Measurements from ENCODE around the gene GNPTG.

Gene GNPTG

DNA sequence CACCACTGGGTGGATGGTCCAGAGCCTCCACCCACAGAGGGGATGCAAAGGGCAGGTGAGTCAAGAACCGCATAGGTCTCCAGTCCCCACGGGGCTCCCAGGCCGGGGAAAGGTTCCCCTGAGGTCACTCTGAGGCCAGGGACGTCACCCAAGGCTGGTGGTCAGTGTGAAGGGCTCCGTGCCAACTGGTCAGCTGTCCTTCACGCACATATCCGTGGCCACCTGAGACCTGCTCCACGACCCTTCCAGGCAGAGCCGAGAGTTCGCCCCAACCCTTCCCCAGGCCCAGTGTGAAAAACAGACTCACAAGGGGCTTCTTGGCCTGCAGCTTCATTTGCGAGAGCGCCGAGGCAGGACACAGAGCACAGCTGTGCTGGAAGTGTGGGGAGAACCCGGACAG lies 2.8 kb upstream of the GNPTG start:
- no peak for FAIRE-seq

- no peak for FAIRE-seq
Observed at GRCh38 chr16:1349351-1349750, 2.4 kb upstream of the GNPTG start.

- no peak for FAIRE-seq
Observed at GRCh38 chr16:1349951-1350350, 1.8 kb upstream of the GNPTG start.

GRCh38 chr16:1350691-1351090 lies 1.0 kb upstream of the GNPTG start:
- no peak for FAIRE-seq

- FAIRE-seq, result no peak
Observed at GRCh38 chr16:1351215-1351581, 533 bp upstream of the GNPTG start.

- no peak for FAIRE-seq
Observed at GRCh38 chr16:1354815-1355540, 3.2 kb downstream of the GNPTG start.

DNA sequence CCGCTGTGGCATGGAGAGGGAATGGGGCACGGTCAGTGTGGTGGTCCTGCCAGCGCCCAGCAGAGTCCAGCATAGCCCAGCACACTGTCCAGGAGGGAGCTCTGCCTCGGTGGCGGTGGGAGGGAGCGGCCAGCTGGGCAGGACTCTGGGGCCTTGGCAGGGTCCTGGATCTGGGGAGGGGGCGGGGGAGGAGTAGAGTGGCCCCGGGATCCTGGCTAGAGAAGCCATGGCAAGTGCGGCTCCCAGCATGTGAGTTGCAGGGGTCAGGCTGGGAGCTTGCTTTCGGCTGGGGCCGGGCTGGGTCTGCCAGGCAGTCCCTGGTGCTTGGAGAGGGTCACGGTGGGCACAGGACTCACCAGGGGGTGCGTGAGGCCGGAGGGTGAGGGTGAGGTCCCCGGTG lies 3.9 kb downstream of the GNPTG start:
- no peak for FAIRE-seq

- no peak for FAIRE-seq
Observed at GRCh38 chr16:1356061-1356900, 4.5 kb downstream of the GNPTG start.

DNA sequence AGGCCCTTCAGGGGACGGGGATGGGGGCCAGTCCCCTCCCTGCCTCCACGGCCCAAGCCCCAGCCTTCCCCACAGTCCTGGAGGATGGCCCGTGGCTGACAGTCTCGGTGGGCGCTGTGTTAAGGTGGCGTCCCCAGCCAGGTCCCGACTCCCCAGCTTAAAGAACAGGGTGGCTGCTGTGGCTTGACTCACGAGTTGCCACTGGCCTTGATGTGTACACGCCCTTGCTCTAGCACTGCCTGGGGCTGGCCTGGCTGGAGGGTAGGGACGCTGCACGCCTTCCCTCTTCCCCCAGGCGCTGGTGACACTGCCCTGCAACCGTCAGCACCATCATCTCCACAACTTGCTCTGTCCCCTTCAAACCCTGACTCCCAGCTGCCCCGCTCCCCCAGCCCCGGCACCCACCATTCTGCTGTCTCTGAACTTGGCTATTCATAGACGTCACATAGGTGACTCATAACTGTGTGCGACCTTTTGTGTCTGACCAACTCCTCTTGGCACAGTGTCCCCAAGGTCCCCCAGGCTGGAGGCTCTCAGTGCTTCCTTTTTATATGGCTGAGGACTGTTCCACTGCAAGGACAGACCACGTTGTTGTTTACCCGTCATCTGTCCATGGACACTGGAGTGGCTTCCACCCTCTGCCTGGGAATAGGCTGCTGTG lies 6.3 kb downstream of the GNPTG start:
- no peak for FAIRE-seq

GRCh38 chr16:1361685-1362360 lies 10.1 kb downstream of the GNPTG start:
- no peak for FAIRE-seq

DNA sequence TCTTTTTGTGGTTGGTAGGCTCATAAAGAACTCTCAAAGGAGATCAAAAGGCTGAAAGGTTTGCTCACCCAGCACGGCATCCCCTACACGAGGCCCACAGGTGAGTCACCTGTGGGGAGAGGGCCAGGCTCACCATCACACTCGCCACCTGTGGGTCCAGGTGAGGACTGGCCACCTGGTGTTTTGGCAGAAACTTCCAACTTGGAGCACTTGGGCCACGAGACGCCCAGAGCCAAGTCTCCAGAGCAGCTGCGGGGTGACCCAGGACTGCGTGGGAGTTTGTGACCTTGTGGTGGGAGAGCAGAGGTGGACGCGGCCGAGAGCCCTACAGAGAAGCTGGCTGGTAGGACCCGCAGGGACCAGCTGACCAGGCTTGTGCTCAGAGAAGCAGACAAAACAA lies 11.1 kb downstream of the GNPTG start:
- no peak for FAIRE-seq

GRCh38 chr16:1363501-1364041 lies 11.8 kb downstream of the GNPTG start:
- FAIRE-seq, result no peak

- no peak for FAIRE-seq
Observed at GRCh38 chr16:1364510-1364909, 12.8 kb downstream of the GNPTG start.

DNA sequence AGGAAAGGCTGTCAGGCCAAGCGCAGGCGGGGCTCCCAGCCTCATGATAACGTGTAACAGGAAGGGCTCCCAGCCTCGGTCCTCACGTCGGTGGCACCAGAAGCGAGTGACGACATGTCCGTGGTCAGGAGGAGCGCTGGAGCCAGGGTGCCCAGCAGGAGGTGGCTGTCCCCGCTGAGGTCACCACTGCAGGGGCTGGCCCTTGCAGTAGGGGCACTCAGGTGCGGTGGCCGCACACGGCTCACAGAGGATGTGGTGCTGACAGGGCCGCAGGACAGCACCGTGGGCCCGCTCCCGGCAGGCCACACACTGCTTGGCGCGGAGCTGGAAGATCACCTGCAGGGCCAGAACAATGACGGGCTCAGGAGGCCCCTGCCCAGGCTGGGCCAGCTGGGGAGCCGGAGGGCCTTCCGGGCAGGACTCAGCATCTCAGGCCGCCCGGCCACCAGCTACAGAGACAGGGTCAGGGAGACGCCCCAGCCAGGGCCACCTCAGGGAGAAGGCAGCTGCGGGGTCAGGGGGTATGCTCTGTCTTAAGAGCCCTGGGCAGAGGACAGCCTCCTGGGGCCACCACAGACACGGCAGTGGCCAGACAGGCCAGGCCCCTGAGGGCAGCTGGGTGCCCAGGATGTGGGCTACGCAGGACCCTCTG lies 14.5 kb downstream of the GNPTG start:
- no peak for FAIRE-seq

DNA sequence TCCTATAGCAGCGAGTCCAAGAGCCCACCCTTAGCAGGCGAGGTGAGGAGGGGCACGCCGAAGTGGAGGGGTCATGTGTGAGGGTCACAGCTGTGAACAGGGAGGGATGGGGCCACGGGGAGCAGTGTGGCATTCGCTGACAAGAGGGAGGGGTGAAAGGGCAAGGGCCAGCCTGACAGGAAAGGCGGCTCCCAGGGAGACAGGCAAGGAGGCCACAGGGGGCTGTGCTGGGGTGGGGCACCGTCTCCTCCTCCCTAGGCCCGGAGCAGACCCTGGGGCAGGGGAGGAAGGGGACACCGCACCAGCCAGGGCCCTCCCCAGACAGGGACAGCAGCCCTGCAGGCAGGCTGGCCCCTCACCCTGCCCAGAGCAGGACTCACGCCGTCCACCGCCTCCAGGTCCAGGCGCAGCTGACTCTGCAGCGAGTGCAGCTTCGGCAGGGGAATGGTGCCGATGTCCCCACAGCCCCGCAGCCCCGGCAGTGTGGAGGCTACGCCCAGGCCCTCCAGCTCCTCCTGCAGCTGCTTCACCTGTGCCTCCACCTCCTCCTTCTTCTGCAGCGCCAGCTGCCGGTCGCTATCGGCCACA lies 15.1 kb downstream of the GNPTG start:
- no peak for FAIRE-seq

- FAIRE-seq, result no peak
Observed at GRCh38 chr16:1367486-1368174, 15.9 kb downstream of the GNPTG start.

DNA sequence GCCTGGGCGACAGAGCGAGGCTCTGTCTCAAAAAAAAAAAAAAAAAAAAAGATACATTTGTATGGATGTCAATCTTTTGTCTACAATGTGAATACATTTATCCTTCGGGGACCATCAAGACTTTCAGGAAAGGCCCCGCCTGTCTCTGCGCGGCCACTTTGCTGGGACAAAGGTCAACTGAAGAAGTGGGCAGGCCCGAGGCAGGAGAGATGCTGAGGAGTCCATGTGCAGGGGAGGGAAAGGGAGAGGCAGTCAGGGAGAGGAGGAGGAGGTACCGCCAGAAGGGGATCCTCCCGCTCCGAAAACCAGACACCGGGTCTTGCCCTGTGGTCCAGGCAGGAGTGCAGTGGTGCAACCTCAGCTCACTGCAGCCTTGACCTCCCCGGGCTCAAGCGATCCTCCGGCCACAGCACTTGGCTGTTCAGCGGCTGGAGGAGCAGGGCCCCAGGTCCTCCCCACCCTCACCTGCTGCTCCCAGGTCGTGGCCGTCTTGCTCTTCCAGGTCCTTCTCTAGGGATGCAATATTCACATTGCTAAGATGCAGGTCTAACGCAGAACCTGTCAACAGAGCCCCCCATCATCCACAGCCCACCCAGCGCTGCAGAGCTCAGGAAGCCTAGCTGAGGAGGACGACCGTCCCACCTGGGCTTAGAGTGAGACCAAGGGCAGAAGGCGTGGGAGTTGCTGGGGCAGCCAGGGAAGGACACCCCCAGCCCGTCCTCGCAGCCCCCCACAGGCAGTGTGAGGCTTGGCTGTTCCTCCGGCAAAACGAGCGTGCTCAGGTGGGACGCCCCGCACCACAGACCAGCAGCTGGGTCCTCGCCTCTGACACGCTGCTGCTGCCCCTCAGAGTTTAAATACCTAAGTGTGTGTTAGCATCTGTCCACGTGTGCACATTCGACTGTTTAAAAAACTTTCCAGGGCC lies 19.6 kb downstream of the GNPTG start:
- no peak for FAIRE-seq

GRCh38 chr16:1372292-1372950 lies 20.7 kb downstream of the GNPTG start:
- FAIRE-seq, result no peak

DNA sequence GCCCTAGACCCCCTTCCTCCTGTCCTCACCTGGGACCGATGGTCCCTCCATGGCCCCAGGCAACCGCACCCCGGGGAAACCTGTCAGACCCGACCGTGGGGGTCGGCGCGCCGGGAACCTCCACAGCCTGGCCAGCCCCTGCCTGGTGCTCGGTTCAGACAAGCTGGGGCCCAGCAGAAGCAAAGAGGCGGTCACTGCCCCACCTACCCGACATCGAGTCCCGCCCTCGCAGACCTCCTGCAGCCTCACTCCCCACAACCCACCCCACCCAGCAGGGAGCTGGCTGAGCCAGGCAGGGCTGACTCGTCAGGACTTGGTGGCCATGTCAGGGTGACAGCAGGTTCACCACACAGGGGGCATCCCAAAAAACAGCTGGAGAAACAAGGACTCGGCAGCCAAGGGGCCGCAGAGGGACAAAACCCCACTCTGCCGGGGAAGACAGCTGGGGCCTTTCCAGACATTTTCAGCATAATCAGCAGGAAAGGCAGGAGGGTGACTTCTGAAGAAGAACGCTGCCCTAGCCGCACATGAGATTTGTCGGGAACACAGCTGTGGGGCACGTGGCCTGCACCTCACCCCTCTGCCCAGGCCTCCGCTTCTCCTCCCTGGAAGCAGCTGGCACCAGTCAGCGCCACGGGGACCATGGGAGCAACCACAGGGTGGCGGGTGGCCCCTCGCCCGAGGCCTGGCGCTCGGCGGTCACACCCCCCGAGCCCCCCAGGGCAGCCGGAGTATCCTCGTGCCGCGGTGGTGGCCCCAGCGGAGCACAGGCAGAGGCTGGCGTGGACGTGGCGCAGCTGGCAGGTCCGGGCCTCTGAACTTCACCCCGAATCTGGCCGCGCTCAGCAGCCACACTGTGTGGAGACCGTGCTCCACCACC lies 22.9 kb downstream of the GNPTG start:
- no peak for FAIRE-seq

All from A204.1 (cell line).